LNCAP (cell line): ENCODE data around the gene SHD.

ENCODE experiments used
- CTCF ChIP-seq: fragments of 450-650 bp; IDR thresholded peaks from 2 replicates; pipeline ENCODE4 v1.5.1; 2017; ENCODE audit warnings: mild to moderate bottlenecking

The SHD gene

GRCh38 chr19:4279267-4279529 lies 132 bp downstream of the SHD start:
- TF ChIP-seq CTCF = no peak

DNA sequence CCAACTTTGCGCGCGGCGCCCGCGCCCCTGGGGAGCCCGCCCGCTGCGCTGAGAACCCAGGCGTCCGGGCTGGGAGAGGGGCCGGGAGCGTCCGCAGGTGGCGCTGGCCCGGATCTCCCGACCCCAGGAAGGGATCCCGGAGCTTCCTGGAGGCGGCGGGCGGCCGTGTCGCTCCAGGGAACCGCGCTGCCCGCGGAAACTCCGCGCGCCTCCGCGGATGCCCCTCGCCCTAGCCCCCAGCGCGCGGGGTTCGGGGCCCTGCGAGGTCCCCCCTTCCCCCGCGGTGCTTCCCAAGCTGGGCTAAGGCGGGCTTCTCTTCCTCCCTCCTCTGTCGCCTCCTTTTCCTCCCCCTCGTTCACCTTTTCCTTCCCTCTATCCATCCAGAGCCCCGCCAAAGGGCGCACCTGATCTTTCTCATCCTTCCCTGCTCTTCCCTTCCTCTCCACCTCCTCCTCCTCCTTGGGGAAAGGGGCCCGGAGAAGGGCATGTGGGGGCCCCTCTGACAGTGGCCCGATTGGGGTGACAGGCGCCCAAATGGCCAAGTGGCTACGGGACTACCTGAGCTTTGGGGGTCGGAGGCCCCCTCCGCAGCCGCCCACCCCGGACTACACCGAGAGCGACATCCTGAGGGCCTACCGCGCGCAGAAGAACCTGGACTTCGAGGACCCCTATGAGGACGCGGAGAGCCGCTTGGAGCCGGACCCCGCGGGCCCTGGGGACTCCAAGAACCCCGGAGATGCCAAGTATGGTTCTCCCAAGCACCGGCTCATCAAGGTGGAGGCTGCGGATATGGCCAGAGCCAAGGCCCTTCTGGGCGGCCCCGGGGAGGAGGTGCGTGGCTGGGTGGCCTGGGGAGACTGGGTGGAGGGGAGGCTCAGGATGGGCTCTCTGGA lies 710 bp downstream of the SHD start:
- 0 out of 2 replicates have a peak, but pooled peaks have one; percentile 15 for TF ChIP-seq CTCF

- TF ChIP-seq CTCF = no peak
Measured at GRCh38 chr19:4284176-4284958, 5.3 kb downstream of the SHD start.

DNA sequence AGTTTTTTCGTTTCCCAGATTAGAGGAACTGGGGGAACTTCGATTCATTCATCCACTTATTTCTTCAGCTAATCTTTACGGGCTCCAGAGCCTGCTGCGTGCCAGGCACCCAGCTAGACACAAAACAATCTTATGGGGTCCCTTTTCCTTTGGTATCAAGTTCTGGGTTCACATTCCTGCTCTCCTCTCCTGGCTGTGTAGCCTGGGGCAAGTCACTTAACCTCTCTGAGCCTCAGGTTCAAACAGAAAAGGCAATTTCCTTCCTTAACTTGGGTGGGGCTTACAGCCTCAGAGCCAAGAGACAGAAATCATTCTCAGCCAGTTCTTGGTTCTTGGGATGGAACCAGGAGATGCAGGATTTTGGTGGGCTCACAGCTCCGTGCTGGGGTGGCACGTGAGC lies 5.9 kb downstream of the SHD start:
- no peak for TF ChIP-seq CTCF

- TF ChIP-seq CTCF = no peak
Measured at GRCh38 chr19:4288091-4288777, 9.2 kb downstream of the SHD start.

DNA sequence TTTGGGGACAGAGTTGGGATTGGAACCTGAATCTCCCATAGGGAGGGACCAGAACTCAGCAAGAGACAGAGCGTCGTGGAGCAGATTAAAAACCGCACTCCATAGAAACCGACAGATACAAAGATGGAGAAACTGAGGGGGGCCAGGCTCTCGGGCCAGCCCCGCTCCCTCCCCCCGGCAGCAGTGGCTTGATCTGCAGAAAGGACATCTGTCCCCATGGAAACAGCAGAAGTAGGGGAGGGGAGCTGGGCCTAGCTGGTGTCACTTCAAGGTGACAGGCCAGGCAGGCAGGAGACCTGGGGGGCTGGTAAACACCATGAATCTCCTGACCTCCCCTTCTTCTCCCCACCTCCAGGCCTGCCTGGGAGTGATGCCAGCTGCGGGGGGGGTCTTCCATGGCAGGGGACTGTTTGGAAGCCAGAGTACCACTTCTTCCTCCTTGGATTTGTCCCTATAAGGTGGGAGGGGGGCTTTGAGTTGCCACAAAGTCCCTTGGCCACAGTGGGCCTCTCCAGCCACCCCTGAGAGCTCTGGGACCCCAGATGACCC lies 12.2 kb downstream of the SHD start:
- TF ChIP-seq CTCF = no peak

DNA sequence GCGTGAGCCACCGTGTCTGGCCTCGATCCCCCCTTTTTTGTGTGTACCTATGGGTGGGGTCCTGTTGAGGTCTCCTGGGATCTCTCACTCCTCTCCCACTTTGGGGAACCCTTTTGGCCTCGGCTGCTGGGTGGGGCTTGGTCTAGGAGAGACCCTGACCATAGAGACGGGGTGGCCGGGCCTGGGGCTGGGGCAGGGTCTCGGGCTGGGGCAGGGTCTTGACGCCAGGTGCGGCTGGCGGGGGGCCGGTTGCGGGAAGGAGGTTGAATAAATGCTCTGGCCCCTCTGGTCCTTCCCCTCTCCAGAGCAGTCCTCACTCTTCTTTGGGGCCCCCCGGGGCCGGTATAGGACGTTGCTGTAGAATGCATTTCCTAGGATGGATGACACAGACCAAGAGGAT lies 13.4 kb downstream of the SHD start:
- TF ChIP-seq CTCF = no peak
